HTR-8/SVneo (cell line): ENCODE results near the gene TRAF3IP1.
"Not testable (repeated sequence)": the region's sequence is repeated elsewhere in the genome, so short reads cannot be mapped to it uniquely, and the experiment has no call there.

Experiments used
- DNase-seq: peaks from one replicate; pipeline ENCODE4 v3.0.0; 2011; ENCODE audit warnings: low spot score, mixed read lengths; ENCODE audit not compliant: insufficient read length
- FAIRE-seq: peaks from 2 replicates; lab custom pipeline; 2011; peaks lifted over from hg19 to GRCh38; lab: Jason Lieb, UNC

TRAF3IP1 gene

GRCh38 chr2:238305092-238305862, 15.0 kb upstream of the TRAF3IP1 start:
- peak; percentile 55 for FAIRE-seq

GRCh38 chr2:238305965-238306671, 14.2 kb upstream of the TRAF3IP1 start:
- FAIRE-seq (no peak), DNase-seq (no peak)

More at GRCh38 chr2:238305092-238305862, 15.0 kb upstream of the TRAF3IP1 start:
- DNase-seq = no peak

GRCh38 chr2:238306672-238306998, 13.7 kb upstream of the TRAF3IP1 start:
- FAIRE-seq = no peak

GRCh38 chr2:238308177-238308576, 12.1 kb upstream of the TRAF3IP1 start:
- DNase-seq (no peak), FAIRE-seq (no peak)

More at GRCh38 chr2:238306672-238306998, 13.7 kb upstream of the TRAF3IP1 start:
- no peak for DNase-seq

GRCh38 chr2:238310721-238311120, 9.6 kb upstream of the TRAF3IP1 start:
- not testable (repeated sequence) for DNase-seq, FAIRE-seq

- no peak for FAIRE-seq
- DNase-seq = no peak
These were observed 6.9 kb upstream of the TRAF3IP1 start for GRCh38 chr2:238313289-238313990.

GRCh38 chr2:238313991-238314350, 6.3 kb upstream of the TRAF3IP1 start:
- FAIRE-seq (no peak), DNase-seq (no peak)

- DNase-seq (no peak), FAIRE-seq (no peak)
These were observed 5.7 kb upstream of the TRAF3IP1 start for GRCh38 chr2:238314576-238314975.

GRCh38 chr2:238315031-238315595, 5.2 kb upstream of the TRAF3IP1 start:
- DNase-seq (no peak), FAIRE-seq (no peak)

GRCh38 chr2:238320648-238321281, 447 bp downstream of the TRAF3IP1 start:
- DNase-seq = peak; percentile 15

GRCh38 chr2:238321467-238321866, 1.1 kb downstream of the TRAF3IP1 start:
- DNase-seq (no peak), FAIRE-seq (no peak)

More at GRCh38 chr2:238320648-238321281, 447 bp downstream of the TRAF3IP1 start:
- no peak for FAIRE-seq

GRCh38 chr2:238322001-238322411, 1.7 kb downstream of the TRAF3IP1 start:
- DNase-seq = no peak
- peak; percentile 13 for FAIRE-seq

GRCh38 chr2:238324248-238324647, 3.9 kb downstream of the TRAF3IP1 start:
- FAIRE-seq, DNase-seq: not testable (repeated sequence)

- no peak for FAIRE-seq
- no peak for DNase-seq
These were observed 5.4 kb downstream of the TRAF3IP1 start for GRCh38 chr2:238325694-238326093.

GRCh38 chr2:238326801-238327365, 6.6 kb downstream of the TRAF3IP1 start:
- DNase-seq = no peak
- no peak for FAIRE-seq

- DNase-seq = no peak
- FAIRE-seq = no peak
These were observed 7.4 kb downstream of the TRAF3IP1 start for GRCh38 chr2:238327751-238328150.

- no peak for FAIRE-seq
- no peak for DNase-seq
These were observed 10.1 kb downstream of the TRAF3IP1 start for GRCh38 chr2:238330391-238330790.

GRCh38 chr2:238331916-238332315, 11.6 kb downstream of the TRAF3IP1 start:
- DNase-seq (no peak), FAIRE-seq (no peak)

GRCh38 chr2:238334885-238335284, 14.6 kb downstream of the TRAF3IP1 start:
- FAIRE-seq (no peak), DNase-seq (no peak)

GRCh38 chr2:238335591-238335990, 15.3 kb downstream of the TRAF3IP1 start:
- not testable (repeated sequence) for FAIRE-seq, DNase-seq
